Activated T-cell treated with anti-CD3 and anti-CD28 coated beads, Interleukin-2, amount 50 U/mL, for 72 hours (primary cell): ENCODE results near the gene REN. TPM values are rescaled to one million over a fixed set of nuclear protein-coding genes. Genes with fewer than 3 reads are reported as not detected.
A peak's percentile ranks its signal among the peaks of the same experiment; 100 is the strongest.

ENCODE experiments used
- ATAC-seq, 2 donors: fragments of 150-1000 bp; cut with Tn5 transposase; replicated peaks in 1 of 2; 2 replicates each; pipeline ENCODE4 v1.10.0; 2021; ENCODE audit warnings: moderate library complexity in 2 of 2, mild to moderate bottlenecking in 1 of 2
- DNase-seq, 2 donors: peaks; one replicate each; pipeline ENCODE4 v3.0.0; 2021 to 2022; ENCODE audit warnings: mixed read lengths in 1 of 2
- H3K27ac Mint-ChIP-seq: one replicate; pipeline ENCODE4 v1.8.0; 2022; ENCODE audit warnings: mild to moderate bottlenecking, moderate library complexity, mixed read lengths
- H3K27me3 Mint-ChIP-seq: one replicate; pipeline ENCODE4 v1.8.0; 2022; ENCODE audit warnings: low read depth, mixed read lengths
- H3K36me3 Mint-ChIP-seq, 2 donors: one replicate each; pipeline ENCODE4 v1.8.0; 2022; ENCODE audit warnings: mixed read lengths in 2 of 2, mild to moderate bottlenecking in 1 of 2; ENCODE audit not compliant: insufficient read depth in 2 of 2
- H3K4me1 Mint-ChIP-seq: one replicate; pipeline ENCODE4 v1.8.0; 2022; ENCODE audit warnings: low read depth, mixed read lengths
- H3K4me3 Mint-ChIP-seq, 2 donors: one replicate each; pipeline ENCODE4 v1.8.0; 2022; ENCODE audit warnings: mild to moderate bottlenecking in 2 of 2, mixed read lengths in 2 of 2, moderate library complexity in 2 of 2
- H3K9me3 Mint-ChIP-seq, 2 donors: one replicate each; pipeline ENCODE4 v1.8.0; 2022; ENCODE audit warnings: mixed read lengths in 2 of 2
- total RNA-seq, 2 donors: library from RNA; stranded (reverse); gene quantifications; one replicate each; pipeline ENCODE4 v1.2.3, GENCODE V29; 2022

Gene REN
- total RNA-seq, 2 donors from 2014 or later = not detected

GRCh38 chr1:204198348-204199340 is 32.5 kb upstream of the REN start:
- H3K27ac Mint-ChIP-seq = no peak overlapping the region
- H3K4me1 Mint-ChIP-seq = peaks cover 6% of the 10 kb centered on the region
- H3K9me3 Mint-ChIP-seq = peaks cover 4 to 5% of the 10 kb centered on the region in 2 donors
- DNase-seq (no peak), ATAC-seq (peak; percentile 18 to 33)
- no peaks in the 10 kb centered on the region for H3K36me3 Mint-ChIP-seq
- peaks cover 6% of the 10 kb centered on the region for H3K27me3 Mint-ChIP-seq
- H3K4me3 Mint-ChIP-seq = no peak overlapping the region

- Mint-ChIP-seq H3K27ac (no peak overlapping the region), H3K9me3 (peaks cover 4 to 5% of the 10 kb centered on the region in 2 donors), H3K4me3 (no peak overlapping the region), H3K36me3 (no peaks in the 10 kb centered on the region), H3K4me1 (peaks cover 6% of the 10 kb centered on the region), H3K27me3 (peaks cover 12% of the 10 kb centered on the region)
- no peak for DNase-seq
- no peak for ATAC-seq
Observed at GRCh38 chr1:204197068-204197467, 30.9 kb upstream of the REN start.

- no peaks in the 10 kb centered on the region for H3K36me3 Mint-ChIP-seq
- DNase-seq = no peak
- H3K27ac Mint-ChIP-seq = no peak within 1 kb of the TSS
- H3K27me3 Mint-ChIP-seq = peaks cover 16% of the 10 kb centered on the region
- peaks cover 6% of the 10 kb centered on the region for H3K4me1 Mint-ChIP-seq
- ATAC-seq = no peak
- H3K4me3 Mint-ChIP-seq = no peak within 1 kb of the TSS
- peaks cover 4 to 5% of the 10 kb centered on the region in 2 donors for H3K9me3 Mint-ChIP-seq
Observed at GRCh38 chr1:204196068-204196795, 30.1 kb upstream of the REN start, which contains the start of gene KISS1. Gene KISS1 (minus strand): TSS chr1:204196491. CDS start chr1:204192876, 3,615 bp downstream.

- DNase-seq = no peak
- no peaks in the 10 kb centered on the region for H3K36me3 Mint-ChIP-seq
- peaks cover 26% of the 10 kb centered on the region for H3K27me3 Mint-ChIP-seq
- H3K9me3 Mint-ChIP-seq = peaks cover 4 to 5% of the 10 kb centered on the region in 2 donors
- H3K27ac Mint-ChIP-seq = no peak overlapping the region
- H3K4me3 Mint-ChIP-seq = no peak overlapping the region
- ATAC-seq = no peak
- H3K4me1 Mint-ChIP-seq = peaks cover 11% of the 10 kb centered on the region
Observed at GRCh38 chr1:204194771-204195170, 28.6 kb upstream of the REN start.

GRCh38 chr1:204194080-204194479 is 27.9 kb upstream of the REN start:
- peaks cover 32% of the 10 kb centered on the region for H3K27me3 Mint-ChIP-seq
- peaks cover 18% of the 10 kb centered on the region for H3K4me1 Mint-ChIP-seq
- no peaks in the 10 kb centered on the region for H3K36me3 Mint-ChIP-seq
- ATAC-seq (no peak), DNase-seq (no peak)
- H3K4me3 Mint-ChIP-seq = no peak overlapping the region
- no peak overlapping the region for H3K27ac Mint-ChIP-seq
- H3K9me3 Mint-ChIP-seq = peaks cover 4 to 5% of the 10 kb centered on the region in 2 donors

GRCh38 chr1:204192589-204193352 is 26.6 kb upstream of the REN start:
- ATAC-seq (no peak), DNase-seq (no peak)
- Mint-ChIP-seq H3K4me3 (no peak overlapping the region), H3K27ac (no peak overlapping the region), H3K9me3 (peaks cover 4 to 5% of the 10 kb centered on the region in 2 donors), H3K36me3 (no peaks in the 10 kb centered on the region), H3K27me3 (peaks cover 46% of the 10 kb centered on the region), H3K4me1 (peaks cover 27% of the 10 kb centered on the region)

GRCh38 chr1:204192046-204192445 is 25.9 kb upstream of the REN start:
- H3K27ac Mint-ChIP-seq = no peak overlapping the region
- H3K36me3 Mint-ChIP-seq = no peaks in the 10 kb centered on the region
- DNase-seq (no peak), ATAC-seq (no peak)
- H3K9me3 Mint-ChIP-seq = peaks cover 4 to 5% of the 10 kb centered on the region in 2 donors
- no peak overlapping the region for H3K4me3 Mint-ChIP-seq
- H3K27me3 Mint-ChIP-seq = peaks cover 53% of the 10 kb centered on the region
- peaks cover 27% of the 10 kb centered on the region for H3K4me1 Mint-ChIP-seq

- no peak for ATAC-seq
- H3K27me3 Mint-ChIP-seq = peaks cover 59% of the 10 kb centered on the region
Observed at GRCh38 chr1:204191456-204191855, 25.3 kb upstream of the REN start.

GRCh38 chr1:204190212-204191211 is 24.4 kb upstream of the REN start:
- Mint-ChIP-seq H3K27me3 (peaks cover 60% of the 10 kb centered on the region), H3K27ac (no peak overlapping the region), H3K4me1 (peaks cover 27% of the 10 kb centered on the region), H3K4me3 (peak overlapping the region; percentile 35 to 71), H3K36me3 (no peaks in the 10 kb centered on the region), H3K9me3 (peaks cover 4 to 5% of the 10 kb centered on the region in 2 donors)
- peak; percentile 48 to 66 for ATAC-seq
- peak; percentile 12 to 44 for DNase-seq

More at GRCh38 chr1:204191456-204191855, 25.3 kb upstream of the REN start:
- no peak for DNase-seq
- Mint-ChIP-seq H3K4me3 (no peak overlapping the region), H3K36me3 (no peaks in the 10 kb centered on the region), H3K4me1 (peaks cover 27% of the 10 kb centered on the region), H3K27ac (no peak overlapping the region), H3K9me3 (peaks cover 4 to 5% of the 10 kb centered on the region in 2 donors)

- ATAC-seq = peak; percentile 30 to 67
- peak in 1 of 2 donors; percentile 20 for DNase-seq
- Mint-ChIP-seq H3K36me3 (no peaks in the 10 kb centered on the region), H3K27ac (no peak overlapping the region), H3K9me3 (no peaks in the 10 kb centered on the region), H3K4me3 (peak overlapping the region in 1 of 2 donors; percentile 71), H3K27me3 (peaks cover 60% of the 10 kb centered on the region), H3K4me1 (peaks cover 21% of the 10 kb centered on the region)
Observed at GRCh38 chr1:204188959-204189639, 23.0 kb upstream of the REN start.

- Mint-ChIP-seq H3K4me1 (peaks cover 21% of the 10 kb centered on the region), H3K9me3 (no peaks in the 10 kb centered on the region), H3K27ac (no peak overlapping the region), H3K4me3 (no peak overlapping the region), H3K36me3 (no peaks in the 10 kb centered on the region), H3K27me3 (peaks cover 47% of the 10 kb centered on the region)
- ATAC-seq = no peak
- no peak for DNase-seq
Observed at GRCh38 chr1:204186597-204186996, 20.5 kb upstream of the REN start.
